Stimulated activated CD4-positive, alpha-beta T cell treated with anti-CD3 and anti-CD28 coated beads, Interleukin-4, amount 100 ng/mL, for 24 hours (primary cell): Measurements from ENCODE around the gene MYO1B.

ENCODE experiments used
- DNase-seq: peaks from one replicate; pipeline ENCODE4 v3.0.0-alpha.2; 2020

The MYO1B gene

DNA sequence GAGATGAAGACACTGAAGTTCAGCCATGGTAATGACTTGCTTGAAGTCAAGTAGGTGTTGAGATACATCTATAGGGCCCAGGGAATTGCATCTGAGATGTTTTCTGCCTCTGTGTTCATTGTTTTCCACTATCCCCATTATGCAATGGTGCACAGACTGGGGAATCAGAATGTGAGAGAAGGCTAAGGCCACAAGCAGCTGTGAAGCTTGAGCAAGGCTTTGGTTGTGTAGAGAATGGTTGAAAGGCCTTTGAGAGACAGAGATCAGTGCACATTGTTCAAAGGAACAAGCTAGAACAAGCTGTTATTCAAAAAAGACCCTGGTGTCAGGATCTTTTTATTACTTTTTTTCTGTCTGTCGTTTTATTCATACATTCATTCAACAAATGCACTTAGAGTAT is 82.3 kb downstream of the MYO1B start:
- no peak for DNase-seq

DNA sequence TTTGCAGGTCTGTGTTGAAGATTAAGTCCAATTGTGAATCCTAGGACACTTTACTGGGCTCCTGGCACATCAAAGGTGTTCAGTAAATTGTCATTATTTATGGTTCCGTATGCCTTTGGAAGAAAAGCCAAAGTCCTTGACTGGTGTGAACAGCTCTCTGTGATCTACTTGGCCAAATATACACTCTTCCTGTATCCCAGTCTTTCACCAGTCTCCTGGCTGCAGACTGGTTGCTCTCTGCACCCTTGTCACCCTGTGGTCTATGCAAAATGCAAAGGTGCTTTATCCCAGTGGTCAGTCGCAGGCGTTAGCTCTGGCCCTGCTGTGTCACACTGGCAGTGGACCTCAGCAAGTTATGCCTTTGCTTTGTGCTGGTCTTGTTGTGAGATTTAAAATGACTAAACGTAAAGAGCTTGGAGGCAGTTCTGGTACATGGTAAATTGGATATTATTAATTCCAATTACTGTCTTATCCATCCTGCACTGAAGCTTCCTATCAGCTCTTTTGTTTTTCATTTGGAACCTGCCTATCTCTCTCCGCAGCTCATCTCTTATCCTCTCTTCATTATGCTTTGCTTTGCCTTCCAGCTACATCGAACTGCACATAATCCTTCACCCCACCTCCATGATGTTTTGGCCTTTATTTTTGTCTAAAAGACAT is 83.1 kb downstream of the MYO1B start:
- no peak for DNase-seq

DNA sequence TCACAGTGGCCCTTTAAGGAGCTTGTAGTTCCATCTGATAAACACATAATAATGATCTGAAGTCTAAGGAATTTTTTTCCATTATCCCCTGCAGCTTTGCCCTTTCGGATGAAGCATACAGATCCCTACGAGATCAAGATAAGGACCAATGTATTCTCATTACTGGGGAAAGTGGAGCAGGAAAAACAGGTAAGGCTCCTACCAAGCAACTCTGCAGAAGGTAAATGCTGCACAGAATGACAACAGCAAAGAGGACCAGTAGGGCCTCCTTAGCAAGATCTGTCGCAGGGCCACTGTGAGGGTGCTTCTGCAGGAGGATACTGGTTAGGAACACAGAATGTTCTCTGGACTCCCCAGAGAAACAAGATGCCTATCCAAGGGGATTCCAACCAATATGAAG is 84.6 kb downstream of the MYO1B start:
- no peak for DNase-seq

DNA sequence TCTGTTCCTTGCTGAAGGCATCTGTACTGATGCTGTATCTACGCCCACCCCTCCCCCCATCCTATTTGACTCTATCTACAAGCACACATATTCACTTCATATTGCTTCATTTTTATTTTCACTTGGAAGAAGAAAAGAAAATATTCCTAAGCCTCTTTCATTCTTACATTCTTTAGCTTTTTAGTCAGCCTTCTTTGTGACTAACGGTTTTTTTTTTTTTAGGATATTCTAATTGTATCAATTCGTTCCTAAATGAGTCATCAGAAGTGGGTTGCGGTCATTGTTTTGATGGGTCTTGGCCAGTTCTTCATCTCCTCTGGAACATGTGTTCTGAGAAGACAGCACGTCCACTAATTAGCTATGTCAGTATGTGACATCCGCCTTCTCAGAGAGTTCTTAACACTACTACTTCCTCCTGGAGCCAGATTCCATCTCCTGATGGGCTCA is 88.7 kb downstream of the MYO1B start:
- no peak for DNase-seq

DNA sequence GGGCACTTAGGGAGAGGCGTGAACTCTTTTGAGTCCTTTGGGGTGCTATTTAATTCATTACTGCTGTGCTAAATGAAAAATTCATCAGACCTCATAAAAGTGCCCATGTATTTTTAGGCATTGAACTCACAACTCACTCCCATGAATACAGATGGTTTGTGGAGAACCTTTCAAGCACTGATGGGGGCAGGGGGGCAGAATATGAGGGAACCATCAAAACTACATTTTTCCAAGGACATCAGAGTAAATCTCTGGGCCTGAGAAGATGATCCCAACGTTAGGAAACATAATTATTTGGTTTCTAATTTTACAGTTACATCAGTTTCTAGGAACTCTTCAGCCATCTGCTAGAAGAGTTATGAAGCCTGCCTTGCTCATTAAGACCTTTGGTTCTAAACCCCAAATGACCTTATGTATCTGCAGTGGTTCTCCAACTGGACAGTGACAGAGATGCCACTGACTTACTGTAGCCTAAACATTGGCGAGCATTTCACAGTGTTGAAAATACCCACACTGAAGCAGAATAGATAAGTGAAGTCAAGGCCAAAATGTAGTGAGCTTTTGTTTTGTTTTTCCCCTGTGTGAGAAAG is 90.8 kb downstream of the MYO1B start:
- no peak for DNase-seq

DNA sequence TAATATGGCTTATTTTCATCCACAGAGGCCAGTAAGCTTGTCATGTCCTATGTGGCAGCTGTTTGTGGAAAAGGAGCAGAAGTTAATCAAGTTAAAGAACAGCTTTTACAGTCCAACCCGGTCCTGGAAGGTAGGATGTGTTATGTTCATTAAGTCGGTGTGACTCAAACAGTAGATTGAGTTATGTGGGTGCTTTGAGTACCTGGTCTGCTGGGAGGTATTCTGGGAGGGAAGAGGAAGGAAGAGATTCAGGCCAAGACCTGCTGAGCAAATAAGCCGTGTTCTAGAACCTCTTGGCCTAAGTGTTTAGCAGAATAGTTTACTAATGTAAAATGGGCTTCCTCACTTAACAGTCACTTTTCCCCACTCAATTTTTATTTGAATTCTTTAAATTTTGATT is 96.2 kb downstream of the MYO1B start:
- no peak for DNase-seq

DNA sequence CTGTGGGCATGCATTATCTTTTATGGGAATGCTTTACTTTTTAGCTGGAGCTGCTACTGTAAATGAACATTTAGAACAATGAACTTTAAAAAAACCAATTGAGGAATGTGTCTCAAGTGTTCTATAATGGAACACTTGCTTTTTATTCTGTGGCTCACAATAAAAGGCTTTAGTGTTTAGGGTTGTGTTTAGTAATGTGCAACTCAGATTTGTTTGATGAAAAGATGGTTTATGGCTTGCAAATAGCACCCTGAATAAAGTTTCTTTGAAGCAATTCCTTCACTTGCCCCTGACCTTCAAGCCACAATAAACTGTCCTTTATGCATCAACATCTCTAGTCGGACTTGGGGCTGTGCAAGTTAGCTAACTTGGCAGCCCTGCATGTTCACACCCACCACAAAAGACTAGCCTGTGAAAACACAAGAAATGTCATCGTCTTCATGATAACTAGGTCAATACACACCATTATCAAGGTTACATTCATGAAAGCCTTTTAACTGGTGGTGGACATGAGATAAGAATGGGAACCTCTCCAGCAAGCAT is 98.7 kb downstream of the MYO1B start:
- no peak for DNase-seq

DNA sequence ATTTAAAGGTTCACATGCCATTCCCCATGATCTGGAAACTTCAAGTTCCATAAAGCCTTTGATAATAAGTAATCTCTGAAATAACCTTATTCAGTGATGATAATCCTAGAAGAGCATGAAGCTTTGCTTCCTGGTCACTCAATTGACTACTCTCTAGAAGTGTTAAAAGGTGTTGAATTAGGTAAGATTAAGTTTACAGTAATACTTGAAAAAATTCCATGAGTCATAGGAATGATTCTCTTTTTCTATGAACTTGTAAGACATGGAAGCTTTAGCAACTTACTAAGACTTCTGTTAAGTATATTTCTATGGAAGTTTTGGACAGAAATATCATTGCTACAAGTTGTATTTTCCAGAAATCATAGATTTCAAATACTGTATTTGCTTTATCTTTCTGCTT is 100.6 kb downstream of the MYO1B start:
- DNase-seq: no peak

DNA sequence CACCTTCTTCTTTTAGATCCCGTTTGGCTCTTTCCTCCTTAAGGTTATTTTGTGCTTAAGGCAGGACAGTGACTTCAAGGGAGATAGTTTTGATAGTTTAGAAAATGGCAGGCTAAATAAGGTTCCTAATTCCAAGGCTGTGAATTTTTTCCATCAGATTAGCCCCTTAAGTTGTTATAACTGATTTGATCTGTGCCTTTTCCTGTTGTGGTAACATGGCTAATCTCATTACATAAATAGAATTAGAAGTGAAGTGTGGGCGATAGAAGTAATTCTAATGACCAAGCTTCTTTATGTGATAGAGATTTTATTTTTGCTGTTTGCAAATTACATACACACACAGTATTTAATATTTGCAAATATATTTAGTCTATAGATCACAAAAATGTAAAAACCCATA is 102.0 kb downstream of the MYO1B start:
- no peak for DNase-seq

DNA sequence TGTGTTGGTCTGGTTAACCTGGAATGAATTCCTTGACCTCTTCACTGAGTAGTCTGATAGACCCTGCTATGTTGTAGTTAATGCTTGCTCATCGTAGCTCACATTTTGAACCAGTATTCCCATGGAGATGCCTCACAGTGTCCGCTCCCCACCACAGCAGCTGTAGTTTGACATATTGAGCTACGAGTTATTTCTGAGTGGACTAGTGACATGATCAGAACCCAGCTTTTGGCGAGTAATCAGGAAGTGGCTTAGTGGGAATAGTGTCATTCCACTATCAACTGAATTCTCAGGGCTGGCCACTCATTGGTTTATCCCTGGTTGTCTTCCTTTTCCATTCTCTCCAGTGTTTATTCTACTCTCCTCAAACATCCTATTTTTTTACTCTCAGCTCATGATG is 102.7 kb downstream of the MYO1B start:
- DNase-seq: no peak

DNA sequence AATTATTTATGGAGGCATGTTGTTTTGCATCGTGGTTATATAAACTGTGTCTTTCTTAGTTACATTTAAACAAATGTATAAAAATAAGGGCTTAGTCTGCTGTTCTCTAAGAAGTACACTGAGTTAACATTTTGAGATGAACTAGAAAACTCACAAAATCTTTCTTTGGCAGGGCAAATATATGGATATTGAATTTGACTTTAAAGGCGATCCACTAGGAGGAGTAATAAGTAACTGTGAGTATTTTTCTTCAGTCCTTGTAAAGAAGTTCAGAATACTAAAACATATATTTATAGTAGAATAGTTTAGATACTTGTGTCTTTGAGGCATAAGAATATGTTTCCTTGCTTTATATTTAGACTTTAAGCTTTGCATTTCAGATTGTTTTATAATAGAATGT is 104.8 kb downstream of the MYO1B start:
- no peak for DNase-seq

DNA sequence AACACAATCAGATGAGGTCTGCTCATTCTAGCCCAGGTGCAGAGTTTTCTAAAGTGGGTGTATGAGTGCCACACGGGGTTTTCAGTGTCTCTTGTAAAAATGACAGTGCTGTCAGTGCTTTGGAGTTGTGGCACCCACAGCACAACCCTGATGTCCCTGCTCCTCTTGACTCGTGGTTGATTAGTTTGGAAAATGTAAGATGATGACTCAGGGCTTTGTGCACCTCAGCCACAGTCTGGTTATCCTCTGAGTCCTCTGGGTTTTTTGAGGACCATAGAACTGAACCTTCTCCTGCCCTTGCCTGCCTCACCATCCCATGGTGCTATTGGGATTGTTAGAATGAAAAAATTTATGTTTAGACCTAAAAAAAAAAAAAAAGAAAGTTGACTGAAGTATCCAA is 105.6 kb downstream of the MYO1B start:
- DNase-seq: no peak

DNA sequence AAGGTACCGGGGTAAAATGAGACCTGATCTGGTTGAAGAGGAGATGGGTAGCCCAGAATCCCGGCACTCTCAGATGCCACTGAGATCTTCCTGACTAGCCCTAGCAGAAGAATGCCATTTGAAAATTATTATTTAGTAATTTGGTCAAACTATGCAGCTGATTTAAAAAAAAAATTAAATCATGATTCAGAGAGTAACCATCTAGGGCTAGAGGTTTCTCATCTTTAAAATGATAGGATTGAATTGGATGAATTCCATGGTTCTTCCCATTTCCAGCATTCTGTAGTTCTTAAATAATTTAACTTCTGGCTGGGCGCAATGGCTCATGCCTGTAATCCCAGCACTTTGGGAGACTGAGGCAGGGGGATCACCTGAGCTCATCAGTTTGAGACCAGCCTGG is 106.1 kb downstream of the MYO1B start:
- DNase-seq: no peak

DNA sequence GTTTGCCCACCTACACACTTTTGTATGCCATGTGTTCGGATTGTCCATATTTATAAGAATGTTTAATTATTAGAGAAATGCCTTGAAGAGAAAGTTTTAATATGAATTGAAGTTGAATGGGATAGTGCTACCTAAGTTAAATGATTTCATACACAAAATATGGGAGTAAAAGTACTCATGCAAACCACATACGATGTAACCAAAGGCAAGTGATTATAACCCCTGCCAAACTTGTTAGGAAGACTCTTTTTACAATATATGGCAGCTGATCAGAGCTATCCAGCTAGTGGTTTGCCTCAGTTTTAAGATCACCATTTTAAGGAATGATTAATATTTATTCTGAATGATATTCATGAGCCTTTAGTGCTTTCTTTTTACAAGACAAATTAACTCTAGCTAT is 106.7 kb downstream of the MYO1B start:
- DNase-seq: no peak

DNA sequence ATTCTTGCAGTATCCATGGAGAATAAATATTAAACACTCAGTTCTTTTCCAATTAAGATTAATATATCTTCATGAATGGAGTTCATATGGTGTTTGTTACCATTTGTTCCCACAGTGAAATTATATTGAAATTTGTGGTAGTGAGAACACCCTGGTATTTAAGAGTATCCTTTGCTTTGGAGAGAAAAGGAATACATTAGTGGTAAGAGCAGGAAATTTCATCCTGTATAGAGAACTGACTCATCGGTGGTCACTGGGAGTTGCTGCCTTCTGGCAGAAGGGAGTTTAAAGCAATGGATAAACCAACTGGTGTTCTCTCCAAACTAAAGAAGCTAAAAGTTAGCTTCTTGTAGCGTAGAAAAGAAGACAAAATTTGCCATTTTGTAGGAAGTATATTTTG is 107.3 kb downstream of the MYO1B start:
- no peak for DNase-seq

DNA sequence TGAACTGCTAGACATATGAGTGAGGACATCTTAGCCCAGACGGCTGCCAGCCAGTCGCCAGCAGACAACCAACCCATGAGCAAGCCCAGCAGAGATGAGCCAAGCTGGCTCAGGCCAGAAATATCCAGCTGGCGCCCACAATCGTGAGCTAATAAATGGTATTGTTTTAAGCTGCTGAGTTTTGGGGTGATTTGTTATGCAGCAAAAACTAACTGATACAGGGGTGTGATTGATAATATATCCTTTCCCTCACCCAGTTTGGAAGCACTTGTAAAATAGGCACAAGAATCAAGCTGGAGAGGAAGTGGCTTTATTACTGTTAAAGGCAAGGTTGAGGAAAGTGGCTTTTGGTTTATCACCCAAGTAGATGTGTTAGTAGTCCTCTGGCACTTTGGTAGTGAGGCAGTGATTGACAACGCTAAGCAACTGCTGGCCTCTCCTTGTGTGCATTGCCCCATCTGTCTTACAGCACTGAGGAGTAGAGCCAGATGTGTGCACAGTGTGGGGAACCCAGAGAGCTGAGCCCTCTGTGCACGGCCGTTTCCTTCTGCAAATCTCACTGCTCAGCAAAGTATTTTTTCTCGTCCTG is 110.1 kb downstream of the MYO1B start:
- DNase-seq: no peak

DNA sequence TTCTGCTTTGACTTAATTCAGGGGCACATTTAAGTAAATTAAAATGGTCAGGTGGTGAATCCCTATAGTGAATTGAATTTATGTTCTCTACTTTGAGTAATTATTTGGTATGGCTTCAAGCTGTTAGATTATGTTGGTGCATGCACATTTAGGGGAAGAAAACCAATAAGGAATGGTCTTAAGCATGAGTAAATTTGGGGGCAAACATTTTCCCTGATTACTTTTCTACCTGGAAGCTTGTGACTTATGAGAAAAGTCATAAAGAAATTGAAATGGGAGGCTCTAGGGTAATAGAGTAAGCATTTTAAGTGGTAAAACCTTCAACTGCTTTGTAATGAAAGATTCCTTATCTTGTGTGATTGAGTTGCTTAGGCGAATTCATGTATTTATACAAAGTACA is 112.5 kb downstream of the MYO1B start:
- no peak for DNase-seq

DNA sequence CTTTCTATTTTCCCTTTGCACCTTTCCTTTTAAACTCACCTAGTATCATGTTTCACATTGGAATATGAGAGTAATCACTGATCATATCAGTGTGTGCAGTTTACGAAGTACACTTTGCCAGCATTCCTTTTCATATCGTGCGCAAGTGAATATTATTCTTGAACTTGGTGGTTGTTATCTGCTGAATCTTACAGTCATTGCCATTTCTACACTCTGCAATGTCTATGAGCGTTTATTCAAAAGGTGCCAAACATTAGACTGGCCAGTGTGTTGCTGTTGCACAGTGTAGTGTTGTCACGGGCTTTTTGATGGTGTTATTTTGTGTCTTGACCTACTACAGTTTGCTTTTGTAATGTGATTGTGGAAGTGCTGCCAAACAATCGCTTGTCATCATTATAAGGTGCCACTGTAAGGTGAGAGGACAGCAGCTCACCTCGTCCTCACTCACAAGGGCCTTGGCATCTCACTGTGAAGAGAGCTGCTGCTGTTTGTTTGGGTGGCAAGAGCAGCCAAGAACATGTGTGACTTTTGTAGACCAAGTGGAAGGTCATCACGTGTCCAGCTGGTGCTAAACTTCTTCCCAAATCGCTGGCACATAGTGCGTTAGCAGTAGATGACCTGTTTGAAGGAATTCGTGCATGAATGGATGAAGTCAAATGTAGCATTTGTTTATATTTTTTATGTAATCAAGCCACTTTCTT is 113.3 kb downstream of the MYO1B start:
- DNase-seq: no peak

DNA sequence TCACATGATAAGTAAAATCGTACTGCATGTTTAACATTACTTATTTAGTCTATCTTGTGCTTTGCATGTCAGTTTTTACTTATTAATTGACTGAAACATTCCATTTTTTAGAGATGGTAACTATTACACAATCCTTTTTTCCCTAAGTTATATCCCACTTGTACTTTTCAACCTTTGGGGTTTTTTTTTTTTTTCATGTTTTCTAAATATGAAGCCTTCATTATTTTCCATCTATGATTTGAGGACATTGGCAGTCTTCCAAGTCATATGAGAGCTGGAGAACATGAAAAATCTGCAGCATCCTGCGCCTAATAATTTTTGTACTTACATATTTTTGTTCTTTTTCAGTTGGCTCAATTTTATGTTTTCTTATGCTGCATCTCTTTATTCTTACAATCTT is 113.9 kb downstream of the MYO1B start:
- DNase-seq: no peak

DNA sequence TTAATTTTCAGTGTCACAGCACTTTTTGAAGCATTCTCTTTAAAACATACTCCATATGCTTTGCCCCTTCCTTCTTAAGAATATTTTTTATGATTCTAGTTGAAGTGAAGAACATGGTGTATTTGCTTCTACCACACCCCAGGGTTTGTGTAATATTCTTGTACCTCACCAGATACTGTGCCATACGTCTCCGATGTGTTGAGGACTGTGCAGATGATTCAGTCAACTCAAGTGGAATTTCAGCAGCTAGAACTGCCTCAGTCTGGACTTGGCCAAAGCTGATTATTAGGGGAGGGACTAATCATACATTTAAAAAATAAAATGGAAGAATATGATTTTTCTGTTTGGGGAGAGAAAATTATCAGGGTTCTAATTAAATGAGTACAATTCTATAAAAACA is 115.7 kb downstream of the MYO1B start:
- DNase-seq: no peak

DNA sequence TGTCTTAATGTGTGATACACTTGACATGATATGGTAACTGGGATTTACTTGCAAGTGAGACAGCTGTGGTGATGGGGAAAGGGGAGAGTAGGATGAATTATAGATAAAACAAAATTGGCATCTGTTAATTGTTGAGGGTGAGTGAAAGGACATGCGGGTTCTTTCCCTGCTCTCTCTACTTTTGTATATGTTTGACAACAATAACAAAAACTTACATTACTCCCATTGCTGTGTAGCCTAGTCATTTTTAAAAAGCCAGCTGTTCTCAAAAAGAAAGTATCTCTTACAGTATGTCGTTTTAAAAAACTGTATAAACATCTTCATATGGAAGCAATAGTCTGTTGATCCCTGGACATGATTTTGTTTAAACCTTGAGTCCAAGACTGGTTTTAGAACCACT is 117.6 kb downstream of the MYO1B start:
- DNase-seq: no peak

DNA sequence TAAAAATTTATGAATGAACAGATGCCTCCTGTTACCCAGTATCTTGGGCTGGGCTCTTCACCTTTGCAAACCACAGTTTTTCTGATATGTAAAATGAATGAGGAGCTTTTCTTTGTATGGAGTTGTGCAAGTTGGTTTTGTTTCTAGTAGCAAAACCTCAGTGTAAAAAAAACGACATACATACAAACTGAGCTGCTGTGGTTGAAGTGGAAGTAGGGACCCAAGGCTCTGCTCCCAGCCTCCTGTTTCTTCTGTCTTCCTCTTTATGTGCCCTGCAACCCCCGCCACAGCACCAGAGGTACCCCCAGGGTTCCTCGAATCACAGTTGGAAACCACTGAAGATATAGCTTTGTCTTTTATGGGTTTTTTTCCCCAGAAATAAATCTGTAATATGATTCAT is 118.1 kb downstream of the MYO1B start:
- DNase-seq: no peak

DNA sequence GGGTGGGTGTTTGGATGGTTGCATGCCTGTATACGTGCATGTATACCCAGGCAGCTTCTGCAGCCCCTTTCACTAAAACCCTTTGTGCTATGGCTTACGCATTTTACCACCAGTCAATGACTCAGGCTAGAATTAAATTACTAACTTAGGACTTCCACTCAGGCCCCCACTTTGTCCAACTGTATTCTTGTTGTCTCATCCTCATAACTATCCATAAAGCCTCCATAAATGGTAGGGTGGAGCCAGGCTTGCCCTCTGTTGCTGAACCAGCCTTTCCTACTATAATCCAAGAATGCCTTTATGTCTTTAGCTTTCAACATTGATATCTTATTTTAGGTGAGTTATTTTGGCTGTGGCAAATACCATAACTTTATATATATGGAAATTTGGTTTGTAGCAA is 119.9 kb downstream of the MYO1B start:
- no peak for DNase-seq

DNA sequence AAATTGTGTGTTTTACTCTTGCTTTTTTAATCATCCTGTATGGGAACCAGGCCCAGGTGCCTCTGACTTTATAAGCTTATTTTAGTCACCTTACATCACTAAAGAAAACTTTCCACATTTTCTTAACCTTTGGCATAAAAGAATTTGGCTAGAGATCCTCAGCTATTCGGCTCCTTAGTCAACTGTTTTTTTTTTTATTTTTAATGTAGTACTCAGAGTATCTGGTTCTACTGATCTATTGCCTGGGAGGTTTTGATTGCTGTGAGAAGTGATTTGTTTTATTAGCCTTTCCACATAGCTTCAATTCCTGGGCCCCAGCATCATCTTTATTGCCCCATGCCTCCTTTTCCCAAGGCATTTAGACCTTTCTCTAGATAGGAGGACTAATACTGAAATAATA is 121.0 kb downstream of the MYO1B start:
- DNase-seq: no peak
